Hematopoietic multipotent progenitor cell treated with erythropoietin and hydrocortisone succinate and interleukin-3 and kit ligand, for 8 days (in vitro differentiated cells): ENCODE measurements around the gene STEAP4.

Source experiments
- DNase-seq: peaks from one replicate; pipeline ENCODE4 v3.0.0-alpha.2; 2015

The STEAP4 gene

GRCh38 chr7:88306590-88307048, at the start of gene STEAP4:
STEAP4 (minus strand) TSS chr7:88306894; CDS start chr7:88284269, 22,625 bp downstream.
- no peak for DNase-seq

- no peak for DNase-seq
These were observed 48.3 kb upstream of the STEAP4 start for GRCh38 chr7:88355011-88355410.

- DNase-seq: no peak
These were observed 43.4 kb upstream of the STEAP4 start for GRCh38 chr7:88350118-88350517.

GRCh38 chr7:88347517-88347916, 40.8 kb upstream of the STEAP4 start:
- no peak for DNase-seq

GRCh38 chr7:88347090-88347489, 40.4 kb upstream of the STEAP4 start:
- DNase-seq: no peak

- DNase-seq: no peak
These were observed 39.7 kb upstream of the STEAP4 start for GRCh38 chr7:88346357-88346756.

GRCh38 chr7:88344956-88345832, 38.5 kb upstream of the STEAP4 start:
- DNase-seq: no peak

GRCh38 chr7:88344271-88344670, 37.6 kb upstream of the STEAP4 start:
- DNase-seq: no peak

GRCh38 chr7:88339195-88339922, 32.7 kb upstream of the STEAP4 start:
- no peak for DNase-seq

GRCh38 chr7:88338503-88338902, 31.8 kb upstream of the STEAP4 start:
- no peak for DNase-seq

GRCh38 chr7:88337572-88337971, 30.9 kb upstream of the STEAP4 start:
- no peak for DNase-seq

- no peak for DNase-seq
These were observed 24.6 kb upstream of the STEAP4 start for GRCh38 chr7:88331322-88331721.

- no peak for DNase-seq
These were observed 23.1 kb upstream of the STEAP4 start for GRCh38 chr7:88329532-88330463.

GRCh38 chr7:88328787-88329186, 22.1 kb upstream of the STEAP4 start:
- no peak for DNase-seq

GRCh38 chr7:88324699-88325098, 18.0 kb upstream of the STEAP4 start:
- no peak for DNase-seq

GRCh38 chr7:88322151-88322550, 15.5 kb upstream of the STEAP4 start:
- DNase-seq: no peak

- DNase-seq: no peak
These were observed 15.0 kb upstream of the STEAP4 start for GRCh38 chr7:88321694-88322093.

- DNase-seq: no peak
These were observed 11.5 kb upstream of the STEAP4 start for GRCh38 chr7:88318196-88318595.

- no peak for DNase-seq
These were observed 10.7 kb upstream of the STEAP4 start for GRCh38 chr7:88317422-88317821.

GRCh38 chr7:88316456-88316855, 9.8 kb upstream of the STEAP4 start:
- no peak for DNase-seq

- no peak for DNase-seq
These were observed 8.8 kb upstream of the STEAP4 start for GRCh38 chr7:88315522-88315921.

- DNase-seq: no peak
These were observed 7.4 kb upstream of the STEAP4 start for GRCh38 chr7:88314061-88314491.
